ENCODE measurements around the gene ATAD3C.

Gene ATAD3C

DNA sequence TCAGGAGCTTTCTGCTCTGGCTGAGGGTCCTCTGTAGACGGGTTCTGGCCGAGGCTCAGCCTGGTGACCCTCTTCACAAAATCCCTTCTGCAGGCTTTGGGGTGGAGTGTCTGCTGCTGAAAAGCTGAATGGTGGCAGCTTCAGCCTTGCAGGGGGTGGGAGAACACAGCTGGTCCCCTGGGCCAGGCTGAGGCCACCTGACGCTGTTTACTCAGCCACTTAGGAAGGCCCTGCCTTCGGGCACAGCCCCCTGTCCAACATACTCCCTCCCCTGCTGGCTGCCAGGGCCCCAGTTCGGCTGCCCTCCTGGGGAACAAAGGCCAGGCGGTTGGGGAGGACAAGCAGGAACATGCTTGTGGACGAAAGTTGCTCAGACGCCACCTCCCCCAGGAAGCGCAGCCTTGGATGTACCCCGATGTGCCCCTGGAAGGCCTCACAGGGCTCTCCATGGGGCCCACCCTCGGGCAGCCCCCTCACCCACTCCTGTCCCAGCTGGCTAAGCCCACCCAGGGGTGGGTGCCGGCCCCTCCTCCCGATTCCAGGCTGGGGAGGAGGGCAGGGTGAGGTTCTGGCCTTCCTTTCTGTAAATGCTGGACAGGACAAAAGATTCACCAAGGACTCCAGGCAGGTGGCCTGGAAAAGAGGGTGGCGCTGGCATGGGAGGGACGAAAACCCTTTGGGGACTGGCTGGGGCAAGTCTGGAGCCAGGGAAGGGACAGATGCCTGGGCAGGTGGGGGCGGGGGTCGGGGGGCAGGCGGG lies 28.2 kb upstream of the ATAD3C start, which contains the start of gene ANKRD65 (continued):
- TF ChIP-seq, protein P1, sequence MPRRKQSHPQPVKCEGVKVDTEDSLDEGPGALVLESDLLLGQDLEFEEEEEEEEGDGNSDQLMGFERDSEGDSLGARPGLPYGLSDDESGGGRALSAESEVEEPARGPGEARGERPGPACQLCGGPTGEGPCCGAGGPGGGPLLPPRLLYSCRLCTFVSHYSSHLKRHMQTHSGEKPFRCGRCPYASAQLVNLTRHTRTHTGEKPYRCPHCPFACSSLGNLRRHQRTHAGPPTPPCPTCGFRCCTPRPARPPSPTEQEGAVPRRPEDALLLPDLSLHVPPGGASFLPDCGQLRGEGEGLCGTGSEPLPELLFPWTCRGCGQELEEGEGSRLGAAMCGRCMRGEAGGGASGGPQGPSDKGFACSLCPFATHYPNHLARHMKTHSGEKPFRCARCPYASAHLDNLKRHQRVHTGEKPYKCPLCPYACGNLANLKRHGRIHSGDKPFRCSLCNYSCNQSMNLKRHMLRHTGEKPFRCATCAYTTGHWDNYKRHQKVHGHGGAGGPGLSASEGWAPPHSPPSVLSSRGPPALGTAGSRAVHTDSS (tag by site-specific recombination; IDR thresholded peaks at IDR 0.05): no peak
- TF ChIP-seq PRDM1 (tag by site-specific recombination; IDR thresholded peaks at IDR 0.05) (no peak), ZNF747 (tag by site-specific recombination; IDR thresholded peaks at IDR 0.05) (no peak), ZNF175 (tag by site-specific recombination; IDR thresholded peaks at IDR 0.05) (no peak), ZNF23 (tag by site-specific recombination; IDR thresholded peaks at IDR 0.05; ENCODE audit: borderline replicate concordance) (no peak), ZNF214 (tag by site-specific recombination; IDR thresholded peaks at IDR 0.05; ENCODE audit: borderline replicate concordance) (no peak), KLF8 (tag by site-specific recombination; IDR thresholded peaks at IDR 0.05) (no peak), ZEB2 (tag by site-specific recombination; IDR thresholded peaks at IDR 0.05) (no peak), ZSCAN16 (tag by site-specific recombination; IDR thresholded peaks at IDR 0.05) (no peak), ZBTB48 (tag by site-specific recombination; IDR thresholded peaks at IDR 0.05) (no peak), ZNF571 (tag by site-specific recombination; IDR thresholded peaks at IDR 0.05) (no peak), REPIN1 (tag by site-specific recombination; IDR thresholded peaks at IDR 0.05; ENCODE audit: low read depth) (no peak), ZSCAN30 (tag by site-specific recombination; IDR thresholded peaks at IDR 0.05) (no peak), ZNF561 (tag by site-specific recombination; IDR thresholded peaks at IDR 0.05; ENCODE audit: borderline replicate concordance) (no peak), GLIS2 (tag by site-specific recombination; IDR thresholded peaks at IDR 0.05) (peak; percentile 59; the same call in 1 of the 2 replicates), ZNF658 (tag by site-specific recombination; IDR thresholded peaks at IDR 0.05) (no peak)
- TF ChIP-seq, protein P2, sequence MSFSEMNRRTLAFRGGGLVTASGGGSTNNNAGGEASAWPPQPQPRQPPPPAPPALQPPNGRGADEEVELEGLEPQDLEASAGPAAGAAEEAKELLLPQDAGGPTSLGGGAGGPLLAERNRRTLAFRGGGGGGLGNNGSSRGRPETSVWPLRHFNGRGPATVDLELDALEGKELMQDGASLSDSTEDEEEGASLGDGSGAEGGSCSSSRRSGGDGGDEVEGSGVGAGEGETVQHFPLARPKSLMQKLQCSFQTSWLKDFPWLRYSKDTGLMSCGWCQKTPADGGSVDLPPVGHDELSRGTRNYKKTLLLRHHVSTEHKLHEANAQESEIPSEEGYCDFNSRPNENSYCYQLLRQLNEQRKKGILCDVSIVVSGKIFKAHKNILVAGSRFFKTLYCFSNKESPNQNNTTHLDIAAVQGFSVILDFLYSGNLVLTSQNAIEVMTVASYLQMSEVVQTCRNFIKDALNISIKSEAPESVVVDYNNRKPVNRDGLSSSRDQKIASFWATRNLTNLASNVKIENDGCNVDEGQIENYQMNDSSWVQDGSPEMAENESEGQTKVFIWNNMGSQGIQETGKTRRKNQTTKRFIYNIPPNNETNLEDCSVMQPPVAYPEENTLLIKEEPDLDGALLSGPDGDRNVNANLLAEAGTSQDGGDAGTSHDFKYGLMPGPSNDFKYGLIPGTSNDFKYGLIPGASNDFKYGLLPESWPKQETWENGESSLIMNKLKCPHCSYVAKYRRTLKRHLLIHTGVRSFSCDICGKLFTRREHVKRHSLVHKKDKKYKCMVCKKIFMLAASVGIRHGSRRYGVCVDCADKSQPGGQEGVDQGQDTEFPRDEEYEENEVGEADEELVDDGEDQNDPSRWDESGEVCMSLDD (tag by site-specific recombination; IDR thresholded peaks at IDR 0.05): no peak

DNA sequence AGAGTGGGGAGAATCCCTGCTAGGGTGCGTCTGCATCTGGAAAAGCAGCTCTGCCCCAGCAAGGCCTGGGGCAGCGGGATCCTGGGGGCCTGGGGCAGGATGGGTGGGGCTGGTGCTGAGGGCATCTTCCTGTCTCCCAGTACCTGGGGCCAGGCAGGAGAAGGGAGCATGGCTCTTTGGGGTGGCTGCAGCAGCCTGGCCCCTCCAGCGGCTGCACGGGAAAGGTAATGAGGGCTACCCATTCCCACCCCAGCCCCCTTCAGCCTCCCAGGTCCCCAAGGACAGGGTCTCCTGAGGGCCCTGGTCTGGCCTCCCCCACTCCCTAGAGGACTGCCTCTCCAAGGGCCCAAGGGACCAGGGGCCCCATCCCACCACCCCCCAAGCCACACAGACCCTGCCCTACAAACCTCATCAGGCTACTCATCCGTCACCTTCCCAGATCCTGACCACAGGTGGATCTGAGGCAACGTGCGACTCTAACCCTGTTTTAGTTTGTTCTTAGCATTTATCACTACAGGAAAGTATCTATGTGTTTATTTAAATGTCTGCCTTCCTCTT lies 27.5 kb upstream of the ATAD3C start:
- ChIA-PET CTCF (interaction anchor here (0.7 kb wide), 1 partner anchor 50 kb away, joined by 3 read pairs; no protein-coding TSS in a partner anchor), POLR2A (interaction anchor here (0.6 kb wide), 1 partner anchor 22 kb away, joined by 4 read pairs; no protein-coding TSS in a partner anchor)
- Histone ChIP-seq H3K27ac (ENCODE audit: extremely low read depth, low read depth, low read length) (no peak overlapping the region), H3K4me1 (ENCODE audit: control insufficient read depth, insufficient read depth, low read length) (no peaks in the 10 kb centered on the region), H3K36me3 (ENCODE audit: control insufficient read depth in 2 of 2, insufficient read depth in 1 of 2, low read length in 2 of 2) (no peaks in the 10 kb centered on the region), H3K9me3 (ENCODE audit: control insufficient read depth, insufficient read depth, low read depth, low read length) (no peaks in the 10 kb centered on the region), H3K4me3 (ENCODE audit: low read depth, low read length) (no peak overlapping the region)
- TF ChIP-seq ZNF155 (tag by site-specific recombination; IDR thresholded peaks at IDR 0.05): no peak

DNA sequence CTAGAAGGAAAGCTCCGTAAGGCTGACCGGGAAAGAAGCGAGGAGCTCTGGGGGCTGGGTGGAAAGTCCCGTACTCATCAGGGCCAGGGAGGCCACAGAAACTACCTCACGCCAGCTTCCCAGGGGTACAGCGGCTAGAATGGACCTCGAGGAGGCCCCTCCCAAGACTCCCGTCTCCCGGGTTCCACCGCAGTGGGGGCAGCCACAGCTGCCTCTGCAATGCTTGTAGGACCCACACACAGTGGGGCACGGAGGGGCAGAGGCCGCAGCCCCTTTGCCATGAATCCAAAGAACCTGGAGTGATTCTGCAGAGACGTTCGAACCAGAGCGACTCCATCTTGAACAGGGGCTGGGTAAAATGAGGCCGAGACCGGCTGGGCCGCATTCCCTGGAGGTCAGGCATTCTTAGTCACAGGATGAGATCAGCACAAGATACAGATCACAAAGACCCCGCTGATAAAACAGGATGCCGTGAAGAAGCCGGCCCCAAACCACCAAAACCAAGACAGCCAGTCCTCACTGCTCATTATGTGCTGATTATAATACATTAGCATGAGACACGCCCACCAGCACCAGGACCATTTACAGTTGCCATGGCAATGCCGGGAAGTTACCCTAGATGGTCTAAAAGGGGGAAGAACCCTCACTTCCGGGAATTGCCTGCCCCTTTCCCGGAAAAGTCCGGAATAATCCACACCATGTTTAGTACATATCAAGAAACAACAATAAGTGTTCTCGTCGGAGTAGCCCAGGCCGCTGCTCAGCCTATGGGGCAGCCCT lies 26.8 kb upstream of the ATAD3C start:
- ChIA-PET POLR2A (no interaction called here), CTCF (interaction anchor here (0.7 kb wide), 1 partner anchor 50 kb away, joined by 3 read pairs; no protein-coding TSS in a partner anchor)
- 0 out of 2 replicates have a peak, but pooled peaks have one; percentile 13 for TF ChIP-seq ZNF335 (tag by site-specific recombination; conservative IDR thresholded peaks at IDR 0.05)
- TF ChIP-seq, protein P3, sequence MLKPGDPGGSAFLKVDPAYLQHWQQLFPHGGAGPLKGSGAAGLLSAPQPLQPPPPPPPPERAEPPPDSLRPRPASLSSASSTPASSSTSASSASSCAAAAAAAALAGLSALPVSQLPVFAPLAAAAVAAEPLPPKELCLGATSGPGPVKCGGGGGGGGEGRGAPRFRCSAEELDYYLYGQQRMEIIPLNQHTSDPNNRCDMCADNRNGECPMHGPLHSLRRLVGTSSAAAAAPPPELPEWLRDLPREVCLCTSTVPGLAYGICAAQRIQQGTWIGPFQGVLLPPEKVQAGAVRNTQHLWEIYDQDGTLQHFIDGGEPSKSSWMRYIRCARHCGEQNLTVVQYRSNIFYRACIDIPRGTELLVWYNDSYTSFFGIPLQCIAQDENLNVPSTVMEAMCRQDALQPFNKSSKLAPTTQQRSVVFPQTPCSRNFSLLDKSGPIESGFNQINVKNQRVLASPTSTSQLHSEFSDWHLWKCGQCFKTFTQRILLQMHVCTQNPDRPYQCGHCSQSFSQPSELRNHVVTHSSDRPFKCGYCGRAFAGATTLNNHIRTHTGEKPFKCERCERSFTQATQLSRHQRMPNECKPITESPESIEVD (tag by site-specific recombination; IDR thresholded peaks at IDR 0.05): no peak
- TF ChIP-seq ZNF677 (tag by site-specific recombination; IDR thresholded peaks at IDR 0.05): no peak
- TF ChIP-seq ZNF214 (tag by site-specific recombination; IDR thresholded peaks at IDR 0.05; ENCODE audit: borderline replicate concordance): no peak
- no peak for TF ChIP-seq ZNF133 (tag by site-specific recombination; IDR thresholded peaks at IDR 0.05)
- no peak for TF ChIP-seq ZNF174 (tag by site-specific recombination; IDR thresholded peaks at IDR 0.05)
- peak; percentile 37; the same call in 1 of the 2 replicates for TF ChIP-seq KLF9 (tag by site-specific recombination; IDR thresholded peaks at IDR 0.05; ENCODE audit: low read depth)

More for the DNA sequence above, 26.8 kb upstream of the ATAD3C start:
- no peaks in the 10 kb centered on the region for H3K9me3 ChIP-seq (ENCODE audit: control insufficient read depth, insufficient read depth, low read depth, low read length)
- H3K36me3 ChIP-seq (ENCODE audit: control insufficient read depth in 2 of 2, insufficient read depth in 1 of 2, low read length in 2 of 2): no peaks in the 10 kb centered on the region
- no peak overlapping the region for H3K4me3 ChIP-seq (ENCODE audit: low read depth, low read length)
- no peak overlapping the region for H3K27ac ChIP-seq (ENCODE audit: extremely low read depth, low read depth, low read length)
- no peaks in the 10 kb centered on the region for H3K4me1 ChIP-seq (ENCODE audit: control insufficient read depth, insufficient read depth, low read length)

Measured in HEK293 (cell line).